Brain microvascular endothelial cell (primary cell): ENCODE results near the gene ACSF3.

Source experiments
- DNase-seq: peaks from one replicate; pipeline ENCODE4 v3.0.0-alpha.2; 2020
- H3K27ac ChIP-seq: fragments of 250-450 bp; sonication (Bioruptor Pico); 2 replicates; pipeline ENCODE4 v1.5.1; 2020; ENCODE audit warnings: mild to moderate bottlenecking, moderate library complexity
- H3K27me3 ChIP-seq: fragments of 250-450 bp; sonication (Bioruptor Pico); replicated peaks from 2 replicates; pipeline ENCODE4 v1.5.1; 2020; ENCODE audit warnings: mild to moderate bottlenecking
- H3K36me3 ChIP-seq: fragments of 250-450 bp; sonication (Bioruptor Pico); replicated peaks from 2 replicates; pipeline ENCODE4 v1.5.1; 2020; ENCODE audit warnings: mild to moderate bottlenecking
- H3K4me3 ChIP-seq: 2 replicates; pipeline ENCODE4 v1.5.1; 2011; ENCODE audit warnings: low read depth, mild to moderate bottlenecking, control low read depth, low read length, moderate library complexity
- in situ Hi-C: cut with HindIII; loops from 2 replicates; pipeline ENCODE4 v1.10.0; 2017; ENCODE audit warnings: low sequenced_read_pairs, low pct_ligation_motif_present
- TF ChIP-seq, protein P1 (sequence below): IDR thresholded peaks from 2 replicates; pipeline ENCODE4 v1.5.1; 2011; ENCODE audit warnings: low read depth, mild to moderate bottlenecking, moderate library complexity, low read length, control low read depth, inconsistent platforms; ENCODE audit errors: missing control alignments

The ACSF3 gene

DNA sequence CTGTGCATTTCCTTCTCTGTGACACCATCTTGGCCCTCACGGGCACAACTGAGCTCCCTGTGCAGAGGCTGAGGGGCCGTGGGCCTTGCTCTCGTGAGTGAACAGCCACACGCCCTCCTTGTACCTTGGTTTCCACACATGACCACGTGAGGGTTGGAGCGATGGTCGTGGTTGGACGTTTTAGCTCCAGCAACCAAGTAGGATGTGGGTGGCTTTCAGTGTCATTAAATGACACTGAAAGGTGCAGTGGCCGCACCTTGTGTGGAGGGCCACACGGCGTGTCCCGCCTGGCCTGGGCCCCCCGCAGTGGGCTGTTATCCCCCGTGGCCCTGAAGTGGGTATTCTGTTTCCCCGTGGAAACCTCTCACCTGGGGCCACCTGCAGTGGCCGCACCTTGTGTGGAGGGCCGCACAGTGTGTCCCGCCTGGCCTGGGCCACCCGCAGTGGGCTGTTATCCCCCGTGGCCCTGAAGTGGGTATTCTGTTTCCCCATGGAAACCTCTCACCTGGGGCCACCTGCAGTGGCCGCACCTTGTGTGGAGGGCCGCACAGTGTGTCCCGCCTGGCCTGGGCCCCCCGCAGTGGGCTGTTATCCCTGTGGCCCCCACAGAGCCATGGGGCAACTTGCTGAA, 28.2 kb downstream of the ACSF3 start:
- Histone ChIP-seq H3K4me3 (no peak overlapping the region), H3K36me3 (peaks cover 19% of the 10 kb centered on the region), H3K27ac (no peak overlapping the region), H3K27me3 (no peaks in the 10 kb centered on the region)
- no peak for DNase-seq
- in situ Hi-C loops: no loop called here
- TF ChIP-seq, protein P1, sequence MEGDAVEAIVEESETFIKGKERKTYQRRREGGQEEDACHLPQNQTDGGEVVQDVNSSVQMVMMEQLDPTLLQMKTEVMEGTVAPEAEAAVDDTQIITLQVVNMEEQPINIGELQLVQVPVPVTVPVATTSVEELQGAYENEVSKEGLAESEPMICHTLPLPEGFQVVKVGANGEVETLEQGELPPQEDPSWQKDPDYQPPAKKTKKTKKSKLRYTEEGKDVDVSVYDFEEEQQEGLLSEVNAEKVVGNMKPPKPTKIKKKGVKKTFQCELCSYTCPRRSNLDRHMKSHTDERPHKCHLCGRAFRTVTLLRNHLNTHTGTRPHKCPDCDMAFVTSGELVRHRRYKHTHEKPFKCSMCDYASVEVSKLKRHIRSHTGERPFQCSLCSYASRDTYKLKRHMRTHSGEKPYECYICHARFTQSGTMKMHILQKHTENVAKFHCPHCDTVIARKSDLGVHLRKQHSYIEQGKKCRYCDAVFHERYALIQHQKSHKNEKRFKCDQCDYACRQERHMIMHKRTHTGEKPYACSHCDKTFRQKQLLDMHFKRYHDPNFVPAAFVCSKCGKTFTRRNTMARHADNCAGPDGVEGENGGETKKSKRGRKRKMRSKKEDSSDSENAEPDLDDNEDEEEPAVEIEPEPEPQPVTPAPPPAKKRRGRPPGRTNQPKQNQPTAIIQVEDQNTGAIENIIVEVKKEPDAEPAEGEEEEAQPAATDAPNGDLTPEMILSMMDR: no peak

DNA sequence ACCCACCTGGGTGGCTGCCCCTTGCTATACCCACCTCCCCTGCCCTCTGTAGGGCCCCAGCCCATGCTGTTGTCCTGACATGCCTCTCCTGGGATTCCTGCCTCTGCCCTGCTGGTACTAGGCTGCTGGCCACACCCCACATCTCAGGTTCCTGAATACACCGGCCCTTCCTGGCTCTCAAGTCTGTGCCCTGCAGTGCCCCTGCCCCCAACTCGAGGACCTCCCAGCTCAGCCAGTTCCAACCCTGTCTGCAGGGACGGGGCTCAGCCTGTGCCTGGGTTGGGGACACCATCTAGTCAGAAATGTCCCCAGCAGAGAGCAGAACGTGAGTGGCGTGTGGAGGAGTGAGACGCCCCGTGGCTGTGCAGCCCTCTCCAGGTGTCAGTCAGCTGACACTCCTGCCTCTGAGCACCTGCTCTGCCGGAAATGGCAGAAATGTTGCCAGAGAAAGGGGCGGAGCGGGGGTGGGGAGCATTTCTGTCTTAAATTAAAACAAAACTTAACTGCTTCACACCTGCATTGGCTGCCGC, 28.7 kb downstream of the ACSF3 start:
- Histone ChIP-seq H3K36me3 (peaks cover 14% of the 10 kb centered on the region), H3K27me3 (no peaks in the 10 kb centered on the region), H3K4me3 (no peak overlapping the region), H3K27ac (no peak overlapping the region)
- in situ Hi-C loops: no loop called here
- TF ChIP-seq, protein P1: no peak
- DNase-seq: no peak

DNA sequence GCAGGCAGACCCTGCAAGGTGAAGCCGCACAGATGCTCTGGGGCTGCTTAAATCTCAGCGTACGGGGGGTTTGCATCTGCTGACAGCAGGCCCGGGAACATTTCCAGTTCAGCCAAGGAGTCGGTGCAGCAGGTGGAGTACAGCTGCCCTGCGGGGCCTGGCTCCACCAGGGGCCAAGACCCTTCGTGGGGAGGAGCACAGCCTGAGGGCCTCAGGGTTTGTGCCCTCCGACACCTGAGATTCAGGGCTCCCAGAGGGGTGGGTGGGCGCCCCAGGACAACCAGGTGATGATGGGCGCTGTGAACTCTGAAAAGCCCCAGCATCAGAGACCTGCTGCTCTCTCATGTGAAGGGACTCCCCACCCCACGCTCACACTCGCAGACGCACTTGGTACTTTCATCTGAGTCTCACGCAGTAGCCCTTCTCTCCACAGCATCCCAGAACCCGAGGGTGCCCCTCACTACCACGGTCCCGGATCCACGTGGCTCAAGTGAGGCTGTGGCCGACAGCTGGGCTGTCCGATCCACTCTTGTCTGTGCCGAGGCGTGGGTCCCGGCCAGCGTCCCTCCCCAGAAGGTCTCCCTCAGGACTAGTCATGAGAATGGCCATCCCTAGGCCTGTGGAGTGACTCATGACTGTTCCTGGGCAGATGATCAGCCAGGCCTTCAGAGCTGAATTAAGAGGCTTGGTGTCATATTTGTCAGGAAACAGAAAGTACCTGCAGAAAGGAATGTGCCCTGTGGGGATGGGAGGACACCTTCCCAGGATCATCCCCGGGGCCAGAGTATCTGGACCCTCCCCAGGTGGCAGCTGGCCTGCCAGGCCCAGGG, 29.6 kb downstream of the ACSF3 start:
- Histone ChIP-seq H3K27ac (no peak overlapping the region), H3K4me3 (no peak overlapping the region), H3K36me3 (peaks cover 12% of the 10 kb centered on the region), H3K27me3 (no peaks in the 10 kb centered on the region)
- TF ChIP-seq, protein P1: no peak
- DNase-seq: no peak
- in situ Hi-C loops: no loop called here

DNA sequence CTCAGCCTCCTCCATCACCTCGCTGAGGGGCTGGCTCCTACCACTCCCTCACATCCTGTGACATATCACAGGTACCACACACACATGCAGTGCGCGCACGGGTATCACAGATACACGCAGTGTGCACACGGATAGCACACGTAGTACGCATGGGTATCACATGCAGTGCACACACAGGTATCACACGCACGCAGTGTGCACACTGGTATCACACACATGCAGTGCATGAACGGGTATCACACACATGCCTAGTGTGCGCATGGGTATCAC, 30.1 kb downstream of the ACSF3 start:
- no peak for DNase-seq

DNA sequence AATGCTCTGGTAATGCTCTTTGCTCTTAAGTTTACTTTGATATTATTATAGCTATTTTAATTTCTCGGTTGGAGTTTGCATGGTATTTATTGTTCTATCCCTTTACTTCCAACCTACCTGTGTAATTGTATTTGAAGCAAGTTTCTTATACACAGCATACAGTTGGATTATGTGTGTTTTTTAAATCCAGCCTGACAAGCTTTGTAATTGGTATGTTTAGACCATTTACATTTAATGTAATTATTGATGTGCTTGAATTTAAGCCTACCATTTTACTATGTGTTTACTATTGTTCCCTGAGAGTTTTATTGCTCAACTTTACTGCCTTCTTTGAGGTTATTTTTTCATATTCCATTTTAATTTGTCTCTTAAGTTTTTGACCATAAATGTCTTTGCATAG, 35.7 kb downstream of the ACSF3 start:
- TF ChIP-seq, protein P1: no peak
- H3K36me3 ChIP-seq: peaks cover 13% of the 10 kb centered on the region
- no peak overlapping the region for H3K27ac ChIP-seq
- DNase-seq: no peak
- in situ Hi-C loops: no loop called here
- H3K27me3 ChIP-seq: no peaks in the 10 kb centered on the region
- H3K4me3 ChIP-seq: no peak overlapping the region

More for the DNA sequence above, 30.1 kb downstream of the ACSF3 start:
- in situ Hi-C loops: no loop called here
- H3K27ac ChIP-seq: no peak overlapping the region
- no peaks in the 10 kb centered on the region for H3K27me3 ChIP-seq
- TF ChIP-seq, protein P1: no peak
- no peak overlapping the region for H3K4me3 ChIP-seq
- H3K36me3 ChIP-seq: peaks cover 12% of the 10 kb centered on the region
